ENCODE results near the gene PRR20G.

DNA sequence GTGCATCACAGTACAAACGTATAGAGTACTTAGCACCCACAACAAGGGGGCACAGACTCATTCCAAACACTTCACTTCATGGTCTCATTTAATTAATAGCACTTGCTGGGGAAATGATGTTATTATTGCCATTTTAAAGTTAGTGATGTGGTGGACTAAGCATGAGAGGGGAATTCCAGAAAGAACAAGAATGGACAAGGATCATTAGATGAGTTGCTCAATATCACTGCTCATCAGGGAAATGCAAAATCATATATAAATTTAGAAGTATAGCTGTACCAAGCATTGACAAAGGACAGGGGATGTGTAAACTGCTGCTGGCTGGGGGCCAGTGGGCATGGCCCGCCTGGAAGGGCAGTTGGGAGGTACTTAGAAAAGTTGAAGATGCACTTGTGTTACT, 14.6 kb downstream of the PRR20G start:
- TF ChIP-seq POLR2A (IDR thresholded peaks at IDR 0.05; ENCODE audit: low read length) (no peak), GATA1 (IDR thresholded peaks at IDR 0.05; ENCODE audit: low read depth, low read length) (no peak)

All from erythroblast (primary cell).